ENCODE results near the gene MMAB.

DNA sequence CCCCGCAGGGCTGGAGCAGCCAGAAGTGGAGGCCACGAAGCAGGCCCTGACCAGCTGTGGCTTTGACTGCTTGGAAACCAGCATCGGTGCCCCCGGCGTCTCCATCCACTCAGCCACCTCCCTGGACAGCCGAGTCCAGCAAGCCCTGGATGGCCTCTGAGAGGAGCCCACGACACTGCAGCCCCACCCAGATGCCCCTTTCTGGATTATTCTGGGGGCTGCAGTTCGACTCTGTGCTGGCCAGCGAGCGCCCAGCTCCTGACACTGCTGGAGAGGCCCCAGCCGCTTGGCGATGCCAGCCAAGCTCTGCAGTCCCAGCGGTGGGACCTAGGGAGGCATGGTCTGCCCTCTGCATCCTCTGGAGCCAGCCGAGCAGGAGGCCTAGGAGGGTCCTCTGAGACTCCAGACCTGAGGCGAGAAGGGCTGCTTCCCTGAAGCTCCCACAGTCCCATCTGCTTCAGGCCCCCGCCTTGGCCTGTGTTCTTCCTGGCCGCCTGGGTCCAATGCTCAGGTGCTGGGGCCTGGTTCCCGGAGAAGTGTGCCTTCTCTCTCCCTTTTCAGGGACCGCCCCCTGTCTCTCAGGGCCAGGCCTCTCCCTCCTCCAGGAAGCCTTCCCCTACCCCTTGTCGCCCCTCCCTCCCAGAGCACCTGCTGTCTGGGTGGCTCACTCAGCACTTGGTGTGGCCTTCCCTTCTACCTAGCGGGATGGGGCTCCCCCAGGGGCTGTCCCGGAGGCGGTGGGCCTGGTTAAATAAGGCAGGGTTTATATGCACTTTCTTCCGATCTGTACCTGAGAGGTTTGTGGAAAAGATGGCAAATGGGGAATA is 23.3 kb upstream of the MMAB start:
- no peak for TF ChIP-seq POLR2A (IDR thresholded peaks at IDR 0.05)
- TF ChIP-seq, protein P1, sequence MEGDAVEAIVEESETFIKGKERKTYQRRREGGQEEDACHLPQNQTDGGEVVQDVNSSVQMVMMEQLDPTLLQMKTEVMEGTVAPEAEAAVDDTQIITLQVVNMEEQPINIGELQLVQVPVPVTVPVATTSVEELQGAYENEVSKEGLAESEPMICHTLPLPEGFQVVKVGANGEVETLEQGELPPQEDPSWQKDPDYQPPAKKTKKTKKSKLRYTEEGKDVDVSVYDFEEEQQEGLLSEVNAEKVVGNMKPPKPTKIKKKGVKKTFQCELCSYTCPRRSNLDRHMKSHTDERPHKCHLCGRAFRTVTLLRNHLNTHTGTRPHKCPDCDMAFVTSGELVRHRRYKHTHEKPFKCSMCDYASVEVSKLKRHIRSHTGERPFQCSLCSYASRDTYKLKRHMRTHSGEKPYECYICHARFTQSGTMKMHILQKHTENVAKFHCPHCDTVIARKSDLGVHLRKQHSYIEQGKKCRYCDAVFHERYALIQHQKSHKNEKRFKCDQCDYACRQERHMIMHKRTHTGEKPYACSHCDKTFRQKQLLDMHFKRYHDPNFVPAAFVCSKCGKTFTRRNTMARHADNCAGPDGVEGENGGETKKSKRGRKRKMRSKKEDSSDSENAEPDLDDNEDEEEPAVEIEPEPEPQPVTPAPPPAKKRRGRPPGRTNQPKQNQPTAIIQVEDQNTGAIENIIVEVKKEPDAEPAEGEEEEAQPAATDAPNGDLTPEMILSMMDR (IDR thresholded peaks at IDR 0.05), result no peak
- TF ChIP-seq EP300 (IDR thresholded peaks at IDR 0.05), result no peak
